Activated T-helper 1 cell treated with anti-CD3 and anti-CD28 coated beads, Interleukin-2, amount 50 U/mL, for 16 hours (primary cell): ENCODE results near the gene GBX2.

Experiments
- DNase-seq, 2 donors: peaks; one replicate each; pipeline ENCODE4 v3.0.0-alpha.2; 2020; ENCODE audit warnings: low read depth in 1 of 2, low spot score in 1 of 2

Gene GBX2

GRCh38 chr2:236180831-236181453, 12.8 kb upstream of the GBX2 start:
- no peak for DNase-seq

- DNase-seq: no peak
Observed at GRCh38 chr2:236180076-236180816, 12.1 kb upstream of the GBX2 start.

- no peak for DNase-seq
Observed at GRCh38 chr2:236179236-236180075, 11.3 kb upstream of the GBX2 start.

GRCh38 chr2:236178890-236179235, 10.7 kb upstream of the GBX2 start:
- DNase-seq: no peak

- DNase-seq: no peak
Observed at GRCh38 chr2:236177967-236178889, 10.0 kb upstream of the GBX2 start.

GRCh38 chr2:236177604-236177966, 9.4 kb upstream of the GBX2 start:
- no peak for DNase-seq

- DNase-seq: no peak
Observed at GRCh38 chr2:236176951-236177350, 8.8 kb upstream of the GBX2 start.

- DNase-seq: no peak
Observed at GRCh38 chr2:236176417-236176816, 8.2 kb upstream of the GBX2 start.

- no peak for DNase-seq
Observed at GRCh38 chr2:236175548-236176150, 7.5 kb upstream of the GBX2 start.

GRCh38 chr2:236173729-236174607, 5.8 kb upstream of the GBX2 start:
- DNase-seq: no peak

- DNase-seq: no peak
Observed at GRCh38 chr2:236173036-236173728, 5.0 kb upstream of the GBX2 start.

GRCh38 chr2:236172255-236173035, 4.3 kb upstream of the GBX2 start:
- no peak for DNase-seq

- DNase-seq: no peak
Observed at GRCh38 chr2:236171680-236172254, 3.6 kb upstream of the GBX2 start.

- no peak for DNase-seq
Observed at GRCh38 chr2:236171181-236171679, 3.0 kb upstream of the GBX2 start.

- no peak for DNase-seq
Observed at GRCh38 chr2:236170590-236171165, 2.5 kb upstream of the GBX2 start.

- DNase-seq: no peak
Observed at GRCh38 chr2:236169741-236170589, 1.8 kb upstream of the GBX2 start.
